GM12878 (cell line): ENCODE data around the gene DDX20. TPM values are rescaled to one million over a fixed set of nuclear protein-coding genes. Genes with fewer than 3 reads are reported as not detected.

Experiments
- ATF3 ChIP-seq: IDR thresholded peaks from 2 replicates; pipeline ENCODE4 v1.6.1; 2011; ENCODE audit warnings: low read depth, mild to moderate bottlenecking, low read length, moderate library complexity, borderline replicate concordance; ENCODE audit errors: extremely low read depth
- ATF7 ChIP-seq: fragments of 450-650 bp; IDR thresholded peaks from 2 replicates; pipeline ENCODE4 v1.6.1; 2016; ENCODE audit warnings: low read depth, mild to moderate bottlenecking
- CBX3 ChIP-seq: fragments of 200-600 bp; sonication (generic); IDR thresholded peaks from 2 replicates; pipeline ENCODE4 v1.6.1; 2016; ENCODE audit warnings: low read depth, borderline replicate concordance
- CREB1 ChIP-seq: IDR thresholded peaks from 2 replicates; pipeline ENCODE4 v1.6.1; 2012; ENCODE audit warnings: low read depth, mild to moderate bottlenecking, inconsistent platforms
- GABPA ChIP-seq: IDR thresholded peaks from 2 replicates; pipeline ENCODE4 v1.6.1; 2014; ENCODE audit warnings: antibody characterized with exemption, low read depth, mild to moderate bottlenecking, inconsistent platforms
- IKZF1 ChIP-seq: fragments of 450-650 bp; conservative IDR thresholded peaks from 2 replicates; pipeline ENCODE4 v1.6.1; 2017; ENCODE audit warnings: antibody characterized with exemption, mild to moderate bottlenecking
- IRF3 ChIP-seq: fragments of 450-650 bp; IDR thresholded peaks from 2 replicates; pipeline ENCODE4 v1.6.1; 2014; ENCODE audit warnings: mild to moderate bottlenecking
- JUND ChIP-seq: IDR thresholded peaks from 2 replicates; pipeline ENCODE4 v1.6.1; 2012; ENCODE audit warnings: low read depth, mild to moderate bottlenecking, low read length, improper control_type of control experiment, moderate library complexity
- MEF2B ChIP-seq: fragments of 450-650 bp; IDR thresholded peaks from 2 replicates; pipeline ENCODE4 v1.6.1; 2018; ENCODE audit warnings: mild to moderate bottlenecking, moderate library complexity; ENCODE audit not compliant: partially characterized antibody, poor library complexity, severe bottlenecking
- MXI1 ChIP-seq: fragments of 150-350 bp; IDR thresholded peaks from 2 replicates; pipeline ENCODE4 v1.6.1; 2011; ENCODE audit warnings: low read depth, mild to moderate bottlenecking, inconsistent platforms, low read length, improper control_type of control experiment
- NBN ChIP-seq: fragments of 450-650 bp; IDR thresholded peaks from 2 replicates; pipeline ENCODE4 v1.6.1; 2016
- NRF1 ChIP-seq: conservative IDR thresholded peaks from 2 replicates; pipeline ENCODE4 v1.6.1; 2011; ENCODE audit warnings: mild to moderate bottlenecking, low read depth, low read length, improper control_type of control experiment
- SMARCA5 ChIP-seq: fragments of 450-650 bp; IDR thresholded peaks from 2 replicates; pipeline ENCODE4 v1.6.1; 2017; ENCODE audit warnings: mild to moderate bottlenecking
- ZNF592 ChIP-seq: fragments of 450-650 bp; IDR thresholded peaks from 2 replicates; pipeline ENCODE4 v1.6.1; 2017; ENCODE audit warnings: mild to moderate bottlenecking, moderate library complexity
- ZSCAN29 ChIP-seq: fragments of 450-650 bp; IDR thresholded peaks from 2 replicates; pipeline ENCODE4 v1.6.1; 2017; ENCODE audit warnings: mild to moderate bottlenecking, moderate library complexity
- ZZZ3 ChIP-seq: IDR thresholded peaks from 2 replicates; pipeline ENCODE4 v1.6.1; 2011; ENCODE audit warnings: low read depth; ENCODE audit not compliant: control insufficient read depth, insufficient read length
- polyA plus RNA-seq, 11 experiments: library from polyadenylated mRNA; depleted of rRNA in 4 of 11; unstranded in 6 of 11; stranded (reverse) in 5 of 11; fragments of >200 nt; fragmentation: Nextera tagmentation in 4 of 11; fragmentation: Illumina TruSeq in 1 of 11; extraction: Ambion mirVana in 4 of 11; extraction: Trizol in 1 of 11; gene quantifications; 1 replicate in 1 of 11; 2 replicates in 10 of 11; pipeline versions ENCODE4 v1.2.1 to v1.2.3, GENCODE V29; 2011 to 2016; ENCODE audit warnings: inconsistent platforms in 2 of 11, missing spikeins in 2 of 11, low read depth in 1 of 11
- total RNA-seq, 4 experiments: library from RNA; depleted of rRNA in 3 of 4; stranded (reverse); fragments of >200 nt in 3 of 4; fragmentation: Illumina TruSeq in 1 of 4; extraction: Trizol in 1 of 4; gene quantifications; 2 replicates each; pipeline versions ENCODE4 v1.2.1 to v1.2.3, GENCODE V29; 2013 to 2021

DDX20 gene
- total and polyA plus RNA-seq, 10 of the 15 experiments (the other 5 are each of a cell fraction or from before 2014, with no cell fraction given), result 7.2 to 30.6 (median 25.1) TPM

- TF ChIP-seq ZNF592 (no peak), MXI1 (no peak), NBN (no peak), ATF7 (no peak), IRF3 (no peak), CBX3 (no peak), ZSCAN29 (no peak), IKZF1 (no peak), JUND (no peak), ZZZ3 (no peak), ATF3 (no peak), MEF2B (no peak), GABPA (no peak), SMARCA5 (no peak), NRF1 (no peak), CREB1 (no peak)
Observed at GRCh38 chr1:111805251-111805650, 49.5 kb downstream of the DDX20 start (continued).
